Tibial nerve (tissue), 4 donors: ENCODE measurements around the gene SNX10.

Experiments used
- CTCF ChIP-seq, 5 experiments: fragments of 200-600 bp in 3 of 5; fragments of 450-650 bp in 2 of 5; sonication (generic) in 3 of 5; IDR thresholded peaks; one replicate each; pipeline ENCODE4 v1.5.1; 2016 to 2019; ENCODE audit warnings: antibody characterized with exemption in 5 of 5, mild to moderate bottlenecking in 3 of 5, moderate library complexity in 2 of 5
- EP300 ChIP-seq, 2 donors: sonication (generic); formaldehyde crosslinking; IDR thresholded peaks; one replicate each; pipeline ENCODE4 v1.6.1; 2017; ENCODE audit warnings: antibody characterized with exemption in 2 of 2, mild to moderate bottlenecking in 1 of 2

- no peak for TF ChIP-seq CTCF (IDR thresholded peaks at IDR 0.05)
- TF ChIP-seq EP300 (IDR thresholded peaks at IDR 0.05) = no peak
These were observed 65.5 kb downstream of the SNX10 start for GRCh38 chr7:26356929-26357798.
